Hematopoietic multipotent progenitor cell treated with erythropoietin and hydrocortisone succinate and interleukin-3 and kit ligand, for 4 days (in vitro differentiated cells): Measurements from ENCODE around the gene POLR2H.
A peak's percentile ranks its signal among the peaks of the same experiment; 100 is the strongest.
"Not testable (repeated sequence)": the region's sequence is repeated elsewhere in the genome, so short reads cannot be mapped to it uniquely, and the experiment has no call there.

Experiments
- DNase-seq: peaks from one replicate; pipeline ENCODE4 v3.0.0-alpha.2; 2015

POLR2H gene

GRCh38 chr3:184336547-184337398 lies 24.7 kb upstream of the POLR2H start:
- peak; percentile 65 for DNase-seq

GRCh38 chr3:184337399-184337714 lies 24.2 kb upstream of the POLR2H start, which contains the start of gene FAM131A:
Gene FAM131A (plus strand): TSS chr3:184337600. CDS start chr3:184337631, 31 bp downstream.
- no peak for DNase-seq

GRCh38 chr3:184337981-184338380 lies 23.5 kb upstream of the POLR2H start:
- DNase-seq, result no peak

- no peak for DNase-seq
Observed at GRCh38 chr3:184338511-184338945, 23.0 kb upstream of the POLR2H start.

GRCh38 chr3:184339001-184339400 lies 22.5 kb upstream of the POLR2H start:
- no peak for DNase-seq

- DNase-seq, result not testable (repeated sequence)
Observed at GRCh38 chr3:184339451-184340135, 21.9 kb upstream of the POLR2H start.

GRCh38 chr3:184341925-184342324 lies 19.6 kb upstream of the POLR2H start:
- DNase-seq, result no peak

GRCh38 chr3:184343200-184343876 lies 18.2 kb upstream of the POLR2H start:
- no peak for DNase-seq

GRCh38 chr3:184344579-184345316 lies 16.8 kb upstream of the POLR2H start:
- no peak for DNase-seq

- DNase-seq, result peak; percentile 94
Observed at GRCh38 chr3:184345317-184346144, 16.0 kb upstream of the POLR2H start.

- DNase-seq, result no peak
Observed at GRCh38 chr3:184346480-184347190, 14.9 kb upstream of the POLR2H start.

- DNase-seq, result peak; percentile 83
Observed at GRCh38 chr3:184347321-184348056, 14.0 kb upstream of the POLR2H start.

- peak; percentile 28 for DNase-seq
Observed at GRCh38 chr3:184348057-184348382, 13.5 kb upstream of the POLR2H start.

GRCh38 chr3:184349563-184350470 lies 11.7 kb upstream of the POLR2H start:
- no peak for DNase-seq

- no peak for DNase-seq
Observed at GRCh38 chr3:184350618-184351017, 10.9 kb upstream of the POLR2H start.

- no peak for DNase-seq
Observed at GRCh38 chr3:184351511-184352148, 9.9 kb upstream of the POLR2H start.

- no peak for DNase-seq
Observed at GRCh38 chr3:184352149-184352785, 9.2 kb upstream of the POLR2H start.

- DNase-seq, result no peak
Observed at GRCh38 chr3:184352897-184353545, 8.5 kb upstream of the POLR2H start.
